Stimulated activated CD8-positive, alpha-beta memory T cell treated with anti-CD3 and anti-CD28 coated beads, Interleukin-2, amount 100 ng/mL, for 48 hours (primary cell): ENCODE results near the gene HRH3.

Source experiments
- DNase-seq, 2 donors: peaks; one replicate each; pipeline ENCODE4 v3.0.0-alpha.2; 2020; ENCODE audit warnings: low read depth in 2 of 2

HRH3 gene

DNA sequence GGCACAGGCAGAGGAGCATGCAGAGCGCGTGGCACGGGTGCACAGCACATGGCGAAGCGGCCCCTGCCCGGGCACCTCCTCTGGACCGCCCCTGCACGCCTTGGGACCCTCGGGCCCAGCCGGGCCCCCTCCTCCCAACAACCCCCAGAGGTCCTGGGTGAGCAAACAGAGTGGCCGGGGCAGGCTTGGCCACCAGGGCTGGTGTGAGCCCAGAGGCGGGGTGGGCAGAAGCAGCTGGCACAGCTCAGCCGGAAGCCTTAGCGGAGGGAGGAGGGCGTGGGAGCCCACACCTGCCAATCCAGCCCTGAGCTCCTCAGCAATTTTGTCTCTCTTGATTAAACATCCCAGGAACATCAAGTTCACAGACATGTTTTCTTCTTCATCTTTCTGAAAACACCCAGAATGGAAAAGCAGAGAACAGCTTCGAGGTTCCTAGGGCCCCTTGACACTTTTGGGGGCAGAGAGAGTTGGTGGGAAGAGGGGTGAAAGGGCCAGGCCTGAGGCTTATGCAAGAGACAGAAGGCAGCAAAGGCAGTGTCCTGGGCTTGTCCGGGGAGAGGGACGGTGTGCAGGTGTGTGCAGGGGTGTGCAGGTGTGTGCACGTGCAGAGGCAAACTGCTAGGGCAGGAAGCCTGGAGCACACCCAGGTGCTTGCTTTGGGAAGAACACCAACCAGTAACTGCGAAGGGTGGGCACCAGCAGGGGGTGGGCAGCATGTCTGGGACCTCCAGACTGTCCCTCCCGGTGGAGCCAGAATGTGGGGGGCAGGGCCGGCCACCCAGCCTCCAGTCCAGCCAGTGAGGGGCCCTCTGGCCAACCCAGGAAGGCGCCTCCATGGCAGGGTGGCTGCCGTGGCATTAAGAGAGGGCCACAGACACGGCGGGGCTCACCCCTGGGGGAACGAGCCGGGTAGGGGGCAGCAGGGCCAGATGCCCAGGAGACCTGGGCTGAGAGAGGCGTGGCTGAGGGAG, 4.8 kb downstream of the HRH3 start:
- DNase-seq: no peak

GRCh38 chr20:62214067-62214466, 6.0 kb downstream of the HRH3 start:
- DNase-seq: no peak

DNA sequence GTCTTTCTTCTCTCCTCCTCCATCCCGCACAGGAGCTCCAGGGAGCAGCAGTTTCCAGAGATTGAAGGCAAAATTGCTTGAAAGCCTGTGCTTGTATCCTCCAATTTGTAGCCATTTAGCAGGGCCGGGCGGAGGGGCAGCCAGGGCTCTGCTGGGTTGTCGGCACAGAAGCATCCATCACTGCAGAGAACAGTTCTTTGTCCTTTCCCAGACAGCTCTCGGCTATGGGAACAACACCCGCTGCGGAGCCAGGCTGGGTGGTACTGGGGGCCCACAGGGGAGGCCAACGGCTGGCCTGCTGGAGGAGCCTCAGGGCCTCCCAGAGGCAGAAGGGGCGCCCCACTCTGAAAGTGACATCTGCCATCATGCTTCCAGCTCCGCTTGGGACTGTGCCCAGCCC, 7.8 kb downstream of the HRH3 start:
- no peak for DNase-seq

- DNase-seq: no peak
Observed at GRCh38 chr20:62211769-62212288, 8.2 kb downstream of the HRH3 start.

DNA sequence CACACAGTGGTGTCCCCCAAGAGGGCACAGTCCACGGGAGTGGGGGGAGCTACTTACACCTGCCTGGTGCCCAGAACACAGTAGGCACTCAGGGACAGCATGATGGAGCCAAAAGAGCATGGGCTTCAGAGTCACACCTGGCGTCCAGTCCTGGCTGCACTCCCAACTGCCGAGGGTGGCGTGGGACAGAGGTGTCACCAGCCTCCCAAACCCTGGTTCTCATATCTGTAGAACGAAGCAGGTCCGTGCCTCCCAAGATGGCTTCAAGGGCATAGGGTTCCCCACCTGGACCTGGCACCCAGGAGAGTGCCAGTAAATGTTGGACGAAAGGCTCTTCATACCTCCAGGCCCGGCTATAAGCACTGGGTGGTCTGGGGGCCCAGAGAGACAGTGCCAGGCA, 8.9 kb downstream of the HRH3 start:
- no peak for DNase-seq

- DNase-seq: no peak
Observed at GRCh38 chr20:62210496-62210855, 9.6 kb downstream of the HRH3 start.

DNA sequence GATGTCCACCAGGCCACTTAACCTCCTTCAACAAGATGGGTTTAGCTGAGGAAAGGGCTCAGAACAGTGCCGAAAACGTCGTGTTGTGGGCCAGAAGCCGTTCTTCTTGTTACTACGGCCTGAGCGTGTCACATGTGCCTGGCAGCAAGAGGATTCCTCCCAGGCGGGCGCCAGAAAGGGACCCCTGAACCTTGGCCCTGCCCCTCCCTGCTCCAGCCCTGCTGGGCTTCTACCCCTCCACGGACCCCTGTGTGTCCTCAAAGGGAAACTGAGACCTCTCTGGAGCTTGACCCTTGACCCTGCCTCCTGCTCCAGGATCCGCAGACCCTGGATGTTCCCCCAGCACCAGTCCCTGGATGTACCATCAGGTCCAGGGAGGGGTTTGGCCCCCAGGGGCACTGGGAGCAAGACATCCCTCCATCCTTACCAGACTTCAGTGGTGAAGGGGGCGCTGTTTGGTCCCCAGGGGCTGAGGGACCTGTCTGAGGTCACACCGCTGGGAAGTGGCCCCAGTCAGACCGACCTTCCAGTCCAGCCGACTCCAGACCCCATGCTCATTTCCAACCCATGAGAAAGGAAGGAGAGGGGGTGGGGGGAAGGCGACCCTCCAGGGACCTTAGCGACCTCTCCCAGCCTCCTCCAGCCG, 10.1 kb downstream of the HRH3 start:
- DNase-seq: no peak

DNA sequence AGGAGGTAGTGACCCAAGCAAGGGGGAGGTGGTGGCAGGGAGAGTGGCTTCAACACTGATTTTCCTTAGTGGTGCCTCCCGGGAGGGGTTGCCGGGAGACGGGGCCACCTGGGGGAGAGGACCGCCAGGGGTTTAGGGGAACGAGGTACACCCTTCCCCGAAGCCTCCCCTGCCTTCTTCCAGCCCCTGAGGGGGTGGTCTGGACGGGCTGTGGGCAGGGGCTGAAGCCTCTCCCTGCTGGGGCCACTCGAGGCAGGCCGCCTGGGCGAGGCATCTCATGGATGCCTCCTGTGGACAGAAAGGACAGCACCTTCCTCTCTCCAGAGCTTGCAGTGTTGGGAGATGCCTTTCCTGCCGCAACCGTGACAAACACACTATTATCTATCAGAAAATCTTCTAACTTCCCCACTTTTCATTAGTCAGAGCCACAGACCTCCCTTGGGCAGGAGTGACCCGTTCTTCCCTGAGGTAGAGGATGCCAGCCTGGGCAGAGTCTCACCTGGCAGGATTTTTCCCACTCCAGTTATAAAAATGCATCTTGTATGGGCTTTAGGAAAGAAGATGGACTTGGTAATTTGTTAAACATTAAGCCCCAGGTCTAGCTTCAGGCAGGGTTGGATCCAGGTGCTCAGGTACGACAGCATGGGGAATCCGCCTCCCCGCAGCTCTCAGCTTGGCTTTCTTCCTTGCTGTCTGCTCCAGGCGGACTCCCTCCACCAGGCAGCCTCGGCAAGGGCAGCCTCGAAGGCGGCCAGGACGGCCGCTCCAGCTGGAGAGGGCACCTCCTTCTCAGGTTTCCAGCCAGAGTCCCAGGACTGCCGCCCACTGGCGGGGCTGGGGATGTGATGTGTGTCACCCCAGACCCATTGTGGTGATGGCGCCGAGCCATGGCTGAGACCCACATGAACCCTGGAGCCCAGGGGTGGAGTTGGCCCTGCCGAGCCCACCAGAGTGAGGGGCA, 11.0 kb downstream of the HRH3 start:
- no peak for DNase-seq

DNA sequence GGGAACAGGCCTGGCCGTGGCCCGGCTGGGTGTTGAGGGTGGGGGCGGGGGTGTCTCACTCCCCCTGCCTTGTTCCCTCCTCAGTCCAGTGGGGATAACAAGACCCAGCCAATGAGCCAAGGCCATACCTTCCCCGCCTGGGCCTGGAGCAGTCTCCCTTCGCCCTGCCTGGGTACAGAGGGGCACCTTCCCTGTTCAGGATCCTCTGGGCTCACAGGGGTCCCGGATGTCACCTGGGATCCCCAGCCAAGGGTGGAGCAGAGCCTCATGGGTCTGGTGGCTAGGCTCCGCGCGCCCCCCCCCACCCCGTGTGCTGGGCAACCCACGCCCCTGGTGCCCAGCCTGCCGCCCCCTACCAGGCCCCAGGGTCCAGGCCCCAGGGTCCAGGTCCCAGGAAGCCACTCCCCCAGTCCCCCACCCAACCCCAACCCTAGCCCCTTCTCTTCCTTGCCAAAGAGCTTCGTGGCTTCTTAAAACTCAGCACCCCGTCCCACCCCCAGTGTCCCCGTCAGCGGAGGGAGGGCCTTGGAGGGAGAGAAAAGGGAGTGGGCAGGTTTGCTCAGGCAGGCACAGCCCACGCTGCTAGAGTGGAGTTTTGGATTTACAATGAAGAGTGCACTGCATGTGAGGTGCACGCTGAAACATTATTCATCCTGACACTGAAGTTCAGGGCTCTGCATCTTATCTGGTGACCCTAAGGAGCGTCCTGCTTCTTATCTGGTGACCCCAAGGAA, 11.8 kb downstream of the HRH3 start:
- no peak for DNase-seq

DNA sequence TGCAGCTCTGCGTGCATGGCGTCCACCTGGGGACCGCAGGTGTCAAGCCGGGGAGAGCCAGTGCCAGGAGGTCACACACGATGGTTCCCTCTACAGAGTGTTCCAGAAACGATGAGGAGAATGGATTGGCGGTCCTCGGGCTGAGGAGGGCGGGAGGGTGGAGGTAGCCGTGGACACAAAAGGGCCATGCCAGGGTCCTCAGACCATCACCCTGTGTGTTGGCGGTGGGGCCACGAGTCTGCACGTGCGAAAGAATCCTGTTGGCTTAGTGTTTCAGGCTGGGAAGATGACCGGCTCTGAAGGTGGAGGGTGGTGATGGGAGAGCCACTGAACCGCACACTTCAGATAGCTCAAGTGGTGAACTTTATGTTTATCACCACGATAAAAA, 13.7 kb downstream of the HRH3 start:
- no peak for DNase-seq

GRCh38 chr20:62205618-62206387, 14.3 kb downstream of the HRH3 start:
- DNase-seq: no peak

GRCh38 chr20:62203378-62204030, 16.6 kb downstream of the HRH3 start:
- DNase-seq: no peak

GRCh38 chr20:62202676-62203377, 17.3 kb downstream of the HRH3 start:
- no peak for DNase-seq

- DNase-seq: no peak
Observed at GRCh38 chr20:62202083-62202395, 18.0 kb downstream of the HRH3 start.

- DNase-seq: no peak
Observed at GRCh38 chr20:62201173-62202082, 18.6 kb downstream of the HRH3 start.

DNA sequence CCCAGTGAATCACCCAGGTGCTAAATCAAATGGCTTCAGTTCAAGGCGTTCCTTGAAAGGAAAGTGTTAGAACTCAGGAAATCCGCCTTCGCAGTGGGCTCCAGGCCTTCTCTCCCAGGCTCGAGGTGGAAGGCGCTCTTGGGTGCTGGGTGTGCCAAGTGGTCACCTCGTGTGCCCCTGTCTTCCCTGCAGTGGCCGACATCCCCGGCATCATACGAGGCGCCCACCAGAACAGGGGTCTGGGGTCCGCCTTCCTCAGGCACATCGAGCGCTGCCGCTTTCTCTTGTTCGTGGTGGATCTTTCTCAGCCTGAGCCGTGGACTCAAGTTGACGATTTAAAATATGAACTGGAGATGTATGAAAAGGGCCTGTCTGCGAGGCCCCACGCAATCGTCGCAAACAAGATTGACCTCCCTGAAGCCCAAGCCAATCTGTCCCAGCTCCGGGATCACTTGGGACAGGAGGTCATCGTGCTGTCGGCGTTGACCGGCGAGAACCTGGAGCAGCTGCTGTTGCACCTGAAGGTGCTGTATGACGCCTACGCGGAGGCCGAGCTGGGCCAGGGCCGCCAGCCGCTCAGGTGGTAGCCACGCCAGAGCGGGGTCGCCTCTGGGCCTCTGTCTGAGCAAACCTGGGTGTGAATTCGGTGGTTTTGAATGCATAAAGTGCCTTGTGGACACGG, 19.4 kb downstream of the HRH3 start:
- no peak for DNase-seq

GRCh38 chr20:62198931-62199330, 21.1 kb downstream of the HRH3 start:
- DNase-seq: no peak

DNA sequence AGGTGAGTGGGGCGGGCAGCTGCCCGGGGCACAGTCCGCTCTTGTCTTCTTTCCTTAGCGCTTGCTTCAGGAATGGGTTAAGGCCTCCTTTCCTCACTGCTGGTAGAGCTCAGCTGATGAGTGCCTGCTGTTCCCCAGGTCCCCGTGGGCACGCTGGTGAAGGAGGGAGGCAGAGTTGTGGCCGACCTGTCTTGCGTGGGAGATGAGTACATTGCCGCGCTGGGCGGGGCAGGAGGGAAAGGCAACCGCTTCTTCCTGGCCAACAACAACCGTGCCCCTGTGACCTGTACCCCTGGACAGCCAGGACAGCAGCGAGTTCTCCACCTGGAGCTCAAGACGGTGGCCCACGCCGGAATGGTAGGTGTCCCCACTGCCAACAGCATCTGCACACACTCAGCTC, 21.6 kb downstream of the HRH3 start:
- DNase-seq: no peak
